NCI-H2196 treated with DMSO at 0.1 percent for 48 hours (cell line): ENCODE measurements around the gene ERBB4.

ENCODE experiments used
- DNase-seq: peaks from one replicate; lab custom pipeline; 2025; ENCODE audit not compliant: unreplicated experiment; lab: John Stamatoyannopoulos, UW

ERBB4 gene

DNA sequence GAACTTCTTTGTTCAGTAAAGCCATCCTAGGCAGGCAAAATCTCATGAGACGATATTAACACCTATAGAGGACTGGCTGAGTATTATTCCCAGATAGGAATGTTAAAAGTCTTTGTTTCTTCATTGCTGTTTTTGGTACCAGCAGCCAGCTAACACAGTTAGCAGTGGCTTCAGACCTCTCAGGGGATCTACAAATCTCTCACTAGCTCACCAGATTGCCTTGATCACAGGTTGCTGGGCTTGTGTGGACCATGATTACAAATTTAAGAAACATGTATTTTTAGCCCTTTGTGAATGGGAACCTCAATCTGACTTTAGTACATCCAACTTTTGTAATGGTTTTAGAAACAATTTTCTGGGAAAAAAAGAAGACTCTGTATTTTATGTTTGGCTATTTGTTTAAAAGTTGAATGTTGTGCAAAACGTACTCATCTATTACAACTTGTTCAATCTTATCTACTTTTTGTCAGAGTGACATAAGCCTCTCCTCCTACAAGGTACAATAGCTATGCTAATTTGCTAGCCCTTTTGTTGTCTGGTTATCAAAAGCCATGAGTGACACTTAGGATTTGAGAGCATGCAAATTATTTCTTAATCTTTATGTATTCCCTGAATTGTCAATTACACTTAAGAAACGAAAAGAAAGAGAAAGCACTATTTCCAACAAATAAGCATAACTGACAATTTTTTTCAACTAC, 693.1 kb downstream of the ERBB4 start:
- DNase-seq = no peak

DNA sequence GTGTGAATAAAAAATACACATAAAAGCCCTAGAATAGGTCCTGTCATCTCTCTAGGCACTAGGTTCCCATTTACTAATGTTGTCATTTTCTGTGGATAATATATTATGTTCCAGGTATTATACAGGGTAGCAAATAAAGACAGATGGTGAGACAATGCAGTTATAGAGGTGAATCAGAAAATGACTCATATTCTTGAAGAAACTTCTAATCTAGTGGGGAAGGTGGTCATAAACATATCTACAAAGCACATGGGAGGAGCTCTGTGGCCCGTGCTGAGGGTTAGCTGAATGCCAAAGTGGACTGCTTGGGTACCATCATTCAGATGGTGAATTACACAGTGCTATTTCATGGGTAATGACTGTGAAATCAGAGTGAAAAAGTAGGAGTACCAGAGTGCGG, 700.9 kb downstream of the ERBB4 start:
- no peak for DNase-seq

DNA sequence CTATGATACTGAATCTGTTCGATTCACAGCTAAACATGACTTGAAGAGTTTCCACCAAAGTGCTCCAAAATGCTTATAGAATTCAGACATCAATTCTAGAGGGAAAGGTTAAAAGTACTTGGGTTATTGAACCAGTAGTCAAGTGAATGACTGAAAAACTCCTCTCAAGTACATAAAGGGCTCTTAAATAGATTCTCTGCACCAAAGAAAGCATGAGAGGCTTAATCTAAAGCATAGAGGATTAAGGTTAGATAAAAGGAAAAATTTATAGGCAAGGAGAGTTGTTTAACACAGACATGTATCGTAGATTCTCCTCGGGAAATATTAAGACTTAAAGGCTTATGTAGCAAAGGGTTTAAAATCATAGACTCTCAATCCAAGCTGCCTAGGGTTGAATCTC, 701.4 kb downstream of the ERBB4 start:
- no peak for DNase-seq

DNA sequence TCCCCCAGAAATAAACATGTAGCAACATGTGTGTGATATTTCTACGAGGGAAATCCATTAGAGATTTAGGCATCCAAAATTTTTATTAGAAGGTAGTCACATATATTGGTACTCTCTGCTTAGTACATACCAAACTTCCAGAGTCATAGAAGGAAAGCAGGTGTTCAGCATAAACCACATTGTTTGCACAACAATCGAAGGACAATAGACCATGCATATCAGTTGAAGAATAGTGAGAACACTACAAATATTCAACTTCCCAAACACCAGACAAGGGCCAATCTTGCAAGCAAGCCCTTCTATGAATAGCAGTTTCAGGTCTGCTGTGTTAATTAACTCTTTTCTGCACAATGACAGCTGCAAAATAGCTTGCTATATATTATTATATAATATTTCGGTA, 702.2 kb downstream of the ERBB4 start:
- peak; percentile 37 for DNase-seq

DNA sequence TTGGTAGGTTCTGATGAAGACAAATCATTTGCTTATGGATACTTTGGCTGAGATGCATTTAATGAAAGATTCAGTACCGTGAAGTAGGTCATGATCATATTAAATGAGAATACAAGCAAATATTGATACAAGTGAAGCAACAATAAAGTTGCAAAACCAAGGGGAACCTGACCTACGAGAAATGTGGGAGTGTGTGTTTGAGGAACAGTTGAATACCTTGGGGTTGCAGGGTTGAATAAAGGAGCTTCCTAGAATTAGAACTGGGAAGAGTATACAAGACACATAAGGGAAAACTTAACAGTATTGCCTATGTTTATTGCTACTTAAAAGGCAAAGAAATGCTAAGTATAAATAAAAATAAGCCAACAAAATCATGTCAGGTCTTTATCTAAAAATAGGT, 702.9 kb downstream of the ERBB4 start:
- no peak for DNase-seq

DNA sequence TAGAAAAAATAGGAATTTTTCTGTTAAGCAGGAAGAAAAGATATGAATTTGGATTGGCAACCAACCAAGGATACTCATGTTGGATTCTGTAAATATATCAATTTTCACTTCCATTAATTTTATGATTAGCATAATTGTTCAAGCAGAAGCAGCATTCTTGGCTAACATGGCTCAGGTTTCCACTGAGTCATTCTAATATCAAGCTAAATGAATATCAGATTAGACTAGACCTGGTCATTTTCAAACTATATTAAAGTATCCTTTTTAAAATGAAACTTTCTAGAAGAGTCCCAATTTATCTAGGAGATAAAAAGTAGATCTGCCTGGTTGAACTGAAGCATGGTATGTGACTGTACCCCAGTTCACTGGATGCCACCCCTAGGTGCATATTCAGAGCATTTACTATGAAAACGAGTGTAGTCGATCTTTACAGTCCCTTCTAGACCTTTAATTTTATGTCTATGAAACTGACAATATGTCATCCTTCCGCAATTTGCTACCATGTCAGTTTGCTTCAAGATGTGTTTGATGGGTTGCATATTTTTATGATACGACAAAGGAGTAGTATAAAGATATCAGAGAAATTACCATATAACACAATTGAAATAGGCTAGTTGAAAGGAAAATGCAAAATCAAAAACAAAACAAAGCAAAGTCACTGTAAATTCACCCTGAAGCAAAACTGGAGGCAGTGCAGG, 704.9 kb downstream of the ERBB4 start:
- no peak for DNase-seq

DNA sequence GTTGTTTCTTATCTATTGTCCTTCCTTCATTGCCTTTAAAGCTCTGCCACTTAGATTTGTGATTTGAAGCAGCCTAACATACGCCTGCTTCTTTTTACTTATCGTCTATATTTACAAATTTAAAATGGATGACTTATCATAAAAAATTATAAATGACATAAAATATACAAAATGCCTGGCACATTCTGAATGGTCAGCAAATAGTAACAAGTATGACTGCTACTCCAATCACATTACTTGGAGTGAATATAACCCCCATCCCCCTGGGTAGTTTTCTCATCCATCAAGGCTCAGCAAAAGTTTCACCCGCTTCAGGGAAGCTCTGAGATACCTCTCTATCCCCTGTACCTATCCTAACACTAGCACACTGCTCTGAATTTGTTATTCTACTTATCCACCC, 708.9 kb downstream of the ERBB4 start:
- no peak for DNase-seq

DNA sequence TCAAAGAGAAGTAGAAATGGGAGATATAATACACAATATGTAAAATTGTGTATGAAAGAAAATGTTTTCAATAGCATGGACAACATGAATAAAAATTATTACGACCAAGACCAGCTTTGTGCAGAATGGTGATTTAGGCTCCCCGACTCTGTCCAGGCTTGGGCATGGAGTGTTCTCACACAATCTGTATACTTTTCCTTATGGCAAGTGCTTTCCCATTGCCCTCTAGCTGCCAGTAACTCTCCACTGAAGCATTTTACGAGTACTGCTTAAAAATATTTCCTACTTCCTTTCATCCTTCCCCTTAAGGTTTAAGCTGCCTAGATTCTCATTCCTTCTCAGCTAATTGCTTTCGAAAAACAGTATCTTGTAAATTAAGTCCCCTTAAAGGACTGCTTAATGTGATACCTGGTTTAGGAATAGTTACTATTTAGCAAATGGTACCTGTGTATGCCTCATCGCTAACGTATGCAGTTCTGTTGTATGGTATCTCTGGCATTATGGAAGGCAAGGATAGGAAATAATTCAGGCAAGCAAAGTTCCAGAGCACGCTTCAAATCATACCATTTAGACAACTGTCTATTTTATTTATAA, 714.6 kb downstream of the ERBB4 start:
- DNase-seq = no peak

DNA sequence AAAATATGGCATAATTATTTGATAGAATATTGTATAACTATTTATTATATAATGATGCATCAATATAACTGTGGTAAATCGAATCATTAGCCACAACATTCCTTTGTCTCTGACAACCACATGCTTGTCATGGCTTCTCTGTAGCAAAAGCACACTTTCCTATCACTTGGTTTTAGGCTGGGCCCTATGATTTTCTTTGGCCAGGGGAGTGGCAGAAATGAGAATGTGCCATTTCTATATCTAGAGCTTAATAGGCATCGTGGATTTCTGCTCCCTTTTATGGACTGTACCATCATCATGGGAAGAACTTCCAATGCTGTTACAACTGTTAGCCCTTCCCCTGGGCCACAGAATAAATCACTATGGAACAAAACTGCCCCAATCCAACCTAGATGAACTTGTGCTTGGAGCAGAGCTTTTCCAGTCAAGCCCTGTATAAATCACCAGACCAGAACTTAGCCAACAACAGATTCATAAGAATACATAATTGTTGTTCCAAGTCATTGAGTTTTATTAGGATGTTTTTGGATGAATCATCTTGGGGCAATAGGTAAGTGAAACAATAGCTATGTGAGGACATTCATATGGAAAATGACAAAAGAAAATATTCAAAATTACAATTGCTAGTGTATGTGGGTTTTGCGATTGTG, 715.8 kb downstream of the ERBB4 start:
- no peak for DNase-seq

DNA sequence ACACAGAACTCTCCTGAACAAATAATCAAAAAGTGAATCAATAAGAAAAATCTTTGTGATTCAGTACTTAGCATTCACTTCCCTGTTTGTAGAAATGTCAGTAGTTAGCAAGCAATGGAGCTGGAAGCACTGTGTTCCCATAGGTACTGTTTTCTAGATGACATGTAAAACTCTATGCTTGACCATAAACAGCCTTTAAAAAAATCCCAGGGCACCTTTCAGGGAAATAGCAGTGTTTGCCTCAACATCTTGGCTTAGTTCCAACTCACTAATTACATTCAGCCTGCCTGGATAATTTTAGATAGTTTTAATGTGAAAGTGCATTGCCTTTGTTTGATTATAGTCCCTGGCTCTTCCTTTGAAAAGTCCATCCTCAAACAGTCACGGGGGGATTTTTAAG, 721.8 kb downstream of the ERBB4 start:
- no peak for DNase-seq

DNA sequence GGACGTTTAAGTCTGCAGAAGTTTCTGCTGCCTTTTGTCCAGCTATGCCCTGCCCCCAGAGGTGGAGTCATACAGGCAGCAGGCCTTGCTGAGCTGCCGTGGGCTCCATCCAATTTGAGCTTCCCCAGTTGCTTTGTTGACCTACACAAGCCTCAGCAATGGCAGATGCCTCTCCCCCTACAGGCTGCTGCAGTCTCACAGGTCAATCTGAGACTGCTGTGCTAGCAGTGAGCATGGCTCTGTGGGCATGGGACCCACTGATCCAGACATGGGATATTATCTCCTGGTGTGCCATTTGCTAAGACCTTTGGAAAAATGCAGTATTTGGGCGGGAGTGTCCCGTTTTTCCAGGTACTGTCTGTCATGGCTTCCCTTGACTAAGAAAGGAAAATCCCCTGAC, 726.0 kb downstream of the ERBB4 start:
- DNase-seq = no peak

DNA sequence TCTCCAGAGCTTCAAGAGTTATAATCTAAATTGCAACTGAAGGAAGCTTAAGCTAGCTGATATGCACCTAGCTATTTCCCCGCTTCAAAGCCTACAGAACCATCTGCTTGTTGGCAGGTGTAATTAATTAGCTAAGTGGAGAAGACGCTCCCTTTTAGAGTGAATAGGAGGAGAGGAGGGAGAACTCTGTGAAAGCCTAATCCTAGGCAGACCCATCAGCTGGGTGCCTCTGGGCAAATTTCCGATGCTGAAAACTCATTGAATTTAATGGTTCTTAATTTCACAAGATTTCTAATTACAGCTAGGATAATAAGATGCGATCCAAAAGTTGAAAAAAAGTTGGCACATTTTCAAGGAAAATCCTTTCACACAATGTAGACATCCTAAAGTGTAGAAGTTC, 735.9 kb downstream of the ERBB4 start:
- DNase-seq = no peak

DNA sequence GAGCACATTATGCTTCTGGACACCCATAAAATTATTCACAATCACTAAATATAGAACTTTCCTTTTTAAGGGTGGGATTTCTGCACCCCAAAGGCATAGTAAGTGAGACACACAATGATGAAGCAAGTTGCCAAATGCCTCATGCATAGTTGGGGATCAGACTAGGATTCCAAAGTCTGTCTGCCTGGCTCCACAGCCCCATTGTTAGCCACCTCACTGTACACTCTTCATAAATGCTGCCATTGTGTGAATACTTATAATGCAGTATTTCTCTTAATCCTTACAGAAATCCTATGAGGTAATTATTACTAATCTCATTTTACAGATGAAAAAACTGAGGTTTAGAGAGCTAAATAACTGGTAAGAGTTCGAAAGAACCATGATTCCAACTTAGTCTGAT, 738.6 kb downstream of the ERBB4 start:
- DNase-seq = no peak

DNA sequence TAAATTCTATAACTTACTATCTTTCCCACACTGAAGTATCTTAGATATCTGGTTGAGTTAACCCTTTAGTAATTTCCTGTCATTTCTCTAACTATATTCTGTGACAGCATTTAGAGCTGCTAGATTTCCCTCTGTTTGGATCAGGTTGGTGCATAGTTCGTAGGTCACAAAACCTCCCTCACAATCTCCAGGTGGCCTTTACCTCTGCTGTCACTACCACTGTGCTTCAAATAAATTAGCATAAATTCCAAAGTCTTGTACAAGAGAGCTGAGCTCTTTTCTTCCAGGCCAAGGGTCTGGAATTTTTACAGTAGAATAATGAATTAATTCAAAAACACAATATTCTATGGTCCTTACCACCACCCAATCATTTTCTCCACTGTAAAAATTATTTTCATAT, 739.7 kb downstream of the ERBB4 start:
- no peak for DNase-seq

DNA sequence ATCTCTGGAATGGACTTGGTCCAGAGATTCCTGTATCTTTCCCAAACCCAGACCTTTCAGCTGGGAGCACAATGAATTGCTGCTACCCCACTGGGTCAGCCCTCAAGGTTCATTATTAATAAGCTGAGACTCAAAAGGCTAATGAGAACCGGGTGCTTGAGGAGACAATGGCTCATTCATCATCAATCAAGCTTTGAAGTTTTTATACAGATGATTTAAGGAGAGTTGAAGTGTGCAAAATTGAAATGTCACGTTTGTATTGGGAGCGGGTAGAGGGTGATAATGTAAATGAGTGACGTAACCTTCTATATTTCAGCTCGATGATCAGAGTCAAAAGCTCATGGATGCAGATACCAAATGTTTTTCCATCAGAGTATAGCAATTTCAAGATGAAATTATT, 744.9 kb downstream of the ERBB4 start:
- no peak for DNase-seq

DNA sequence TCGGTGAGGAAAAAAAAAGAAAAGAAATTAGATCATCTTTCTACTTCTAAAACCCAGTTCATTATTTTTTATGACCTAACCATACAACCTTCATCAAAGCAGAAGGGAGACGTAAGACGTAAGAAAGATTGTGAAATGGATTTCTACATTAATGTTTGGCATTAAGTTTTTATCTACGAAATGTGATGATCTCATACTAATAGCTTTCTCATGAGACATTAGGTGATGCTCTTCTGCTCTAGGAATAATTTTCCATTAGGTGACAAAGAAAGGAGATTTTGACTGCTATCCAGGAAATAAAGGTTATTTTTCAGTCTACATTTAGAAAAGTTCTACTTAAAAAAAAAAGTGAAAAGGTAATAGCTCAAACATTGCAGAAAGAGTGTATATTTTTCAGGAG, 748.6 kb downstream of the ERBB4 start:
- DNase-seq = no peak

DNA sequence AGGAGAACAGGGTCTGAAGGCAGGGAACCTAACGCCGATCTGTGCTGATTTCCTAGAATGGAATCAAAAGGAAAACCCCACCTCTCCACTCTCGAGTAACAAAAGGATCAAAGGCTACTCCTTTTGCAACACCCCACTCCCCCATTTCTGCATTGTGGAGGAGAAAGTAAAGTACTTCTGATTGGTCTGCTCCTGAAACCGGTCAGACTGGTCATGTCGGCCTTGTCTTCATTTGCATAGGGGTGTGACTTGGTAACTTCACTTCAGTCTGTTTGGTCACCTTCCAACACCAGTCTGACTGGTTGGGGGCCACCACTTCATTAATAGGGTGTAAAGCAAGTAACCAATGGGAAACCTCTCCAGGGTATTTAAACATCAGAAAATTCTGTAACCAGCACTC, 771.9 kb downstream of the ERBB4 start:
- no peak for DNase-seq

DNA sequence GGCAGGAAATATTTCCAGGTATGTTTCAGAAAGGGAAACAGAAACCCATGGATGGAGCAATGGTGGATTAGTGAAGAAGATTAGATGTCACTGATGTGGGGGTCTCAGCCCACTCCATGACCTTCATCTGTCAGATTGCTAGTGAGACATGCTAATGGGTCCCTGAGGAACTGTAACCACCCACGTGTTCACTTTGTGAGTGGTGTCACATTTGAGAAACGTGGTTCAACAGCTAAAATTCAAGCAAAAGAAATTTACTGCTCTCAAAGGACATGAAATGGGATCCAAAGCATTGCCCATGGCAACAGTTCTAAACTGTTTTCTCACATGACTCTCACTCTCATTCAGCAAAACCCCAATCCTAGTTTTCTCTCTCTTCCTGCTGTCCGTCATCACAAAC, 776.1 kb downstream of the ERBB4 start:
- no peak for DNase-seq

DNA sequence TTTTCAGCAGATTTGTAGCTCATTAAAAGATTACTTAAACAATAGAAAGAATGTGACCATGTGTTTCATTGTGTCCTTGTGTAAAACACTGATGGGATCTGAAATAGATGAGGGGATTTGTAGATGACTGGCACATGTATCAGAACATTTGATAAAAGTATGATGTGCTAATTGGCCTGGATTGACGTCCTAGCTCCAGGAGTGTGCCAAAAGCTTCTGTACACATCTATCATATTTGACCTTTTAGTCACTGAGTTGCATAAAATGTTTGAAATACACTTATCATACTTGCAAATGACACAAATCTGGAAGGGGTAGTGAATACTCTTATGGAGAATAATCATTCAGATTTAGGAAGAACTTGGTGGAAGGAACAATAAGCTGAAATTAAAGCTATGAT, 778.5 kb downstream of the ERBB4 start:
- no peak for DNase-seq

DNA sequence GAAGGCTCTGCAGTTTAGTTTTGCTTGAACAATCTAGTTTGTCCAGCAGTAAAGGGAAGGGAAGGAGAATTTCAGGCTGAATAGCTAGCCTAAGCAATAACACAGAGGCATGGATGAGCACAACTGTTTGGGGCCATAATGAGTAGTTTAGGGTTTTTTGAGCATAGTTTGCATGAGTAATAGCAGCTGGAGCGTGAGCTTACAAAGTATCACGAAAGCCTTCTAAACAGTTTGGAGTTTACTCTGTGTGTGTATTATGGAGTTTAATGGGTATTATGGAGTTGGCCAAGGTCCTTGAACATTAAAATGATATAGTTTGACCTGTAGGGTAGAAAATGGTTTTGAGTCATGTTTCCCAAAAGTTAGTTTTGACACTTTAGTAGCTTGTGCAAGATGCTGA, 782.3 kb downstream of the ERBB4 start:
- no peak for DNase-seq

DNA sequence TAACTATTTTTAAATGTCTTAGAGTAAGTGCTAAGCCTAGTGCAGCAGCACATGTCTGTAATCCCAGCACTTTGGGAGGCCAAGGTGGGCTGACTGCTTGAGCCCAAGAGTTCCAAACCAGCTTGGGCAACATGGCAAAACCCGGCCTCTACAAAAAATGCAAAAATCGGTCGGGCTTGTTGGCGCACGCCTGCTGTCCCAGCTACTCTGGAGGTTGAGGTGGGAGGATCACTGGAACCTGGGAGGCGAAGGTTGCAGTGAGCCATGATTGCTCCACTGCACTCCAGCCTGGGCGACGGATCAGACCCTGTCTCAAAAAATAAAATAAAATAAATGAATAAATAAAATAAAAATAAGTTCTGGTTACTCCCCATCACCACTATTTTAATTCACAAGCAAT, 783.4 kb downstream of the ERBB4 start:
- no peak for DNase-seq

DNA sequence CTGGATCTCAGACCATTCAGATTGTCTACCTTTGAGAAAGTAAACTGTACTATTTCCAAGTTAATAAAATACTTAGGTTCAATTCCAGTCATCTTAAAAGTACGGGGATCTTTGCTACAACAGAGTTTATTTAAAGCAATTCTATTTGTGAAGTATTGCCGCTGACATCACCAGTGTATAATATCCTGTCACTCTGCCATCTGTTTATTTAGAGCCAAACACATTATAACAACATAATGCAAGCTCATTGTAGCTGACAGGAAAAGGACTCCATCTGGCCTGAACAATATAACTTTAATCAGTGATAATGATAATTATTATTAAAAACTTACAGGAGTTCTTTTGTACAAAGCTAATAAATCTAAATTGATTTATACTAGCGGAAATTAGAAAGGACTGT, 786.8 kb downstream of the ERBB4 start:
- no peak for DNase-seq
